A549 (cell line): ENCODE measurements around the gene COL8A1.

Source experiments
- NR3C1 ChIP-seq: fragments of >200 bp; sonication (Bioruptor Twin); formaldehyde crosslinking; IDR thresholded peaks from 3 replicates; pipeline ENCODE4 v1.6.1; 2017
- RAD21 ChIP-seq, 2 experiments: fragments of >200 bp in 1 of 2; sonication (Bioruptor Twin) in 1 of 2; formaldehyde crosslinking in 1 of 2; IDR thresholded peaks in 1 of 2; conservative IDR thresholded peaks in 1 of 2; 2 replicates in 1 of 2; 3 replicates in 1 of 2; pipeline ENCODE4 v1.6.1; 2012 to 2018; ENCODE audit warnings: inconsistent platforms in 1 of 2
- TF ChIP-seq, protein P1 (sequence below): fragments of >200 bp; sonication (Bioruptor Twin); formaldehyde crosslinking; IDR thresholded peaks from 3 replicates; pipeline ENCODE4 v1.5.1; 2016

DNA sequence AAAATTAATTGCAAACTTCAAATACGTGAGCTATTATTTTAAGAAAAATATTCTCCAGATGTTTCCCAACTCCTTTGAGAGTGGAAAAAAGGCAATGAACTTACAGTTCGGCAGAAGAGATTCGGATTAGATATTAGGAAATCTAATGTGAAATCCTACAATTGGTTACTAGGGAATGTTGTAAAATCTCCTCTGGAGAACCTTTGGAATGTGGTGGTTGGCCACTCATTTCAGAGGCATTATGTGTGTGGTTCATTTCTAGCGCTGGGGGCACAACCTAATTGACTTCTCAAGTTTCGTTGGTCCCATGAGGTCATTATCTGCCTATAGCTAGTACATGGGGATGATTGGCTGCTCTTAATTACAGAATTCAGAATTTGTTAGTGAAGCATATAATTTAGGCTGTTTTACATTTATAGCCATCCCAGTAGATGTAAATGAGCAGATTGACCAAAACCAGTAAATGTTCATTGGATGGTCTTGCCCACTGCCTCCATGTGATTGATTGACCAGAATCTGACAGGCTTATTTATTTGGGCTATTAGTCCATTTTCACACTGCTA lies 144.7 kb downstream of the COL8A1 start:
- TF ChIP-seq RAD21 (conservative IDR thresholded peaks at IDR 0.05 in 1 of 2, IDR thresholded peaks at IDR 0.05 in 1 of 2) (no peak), NR3C1 (no peak)
- TF ChIP-seq, protein P1, sequence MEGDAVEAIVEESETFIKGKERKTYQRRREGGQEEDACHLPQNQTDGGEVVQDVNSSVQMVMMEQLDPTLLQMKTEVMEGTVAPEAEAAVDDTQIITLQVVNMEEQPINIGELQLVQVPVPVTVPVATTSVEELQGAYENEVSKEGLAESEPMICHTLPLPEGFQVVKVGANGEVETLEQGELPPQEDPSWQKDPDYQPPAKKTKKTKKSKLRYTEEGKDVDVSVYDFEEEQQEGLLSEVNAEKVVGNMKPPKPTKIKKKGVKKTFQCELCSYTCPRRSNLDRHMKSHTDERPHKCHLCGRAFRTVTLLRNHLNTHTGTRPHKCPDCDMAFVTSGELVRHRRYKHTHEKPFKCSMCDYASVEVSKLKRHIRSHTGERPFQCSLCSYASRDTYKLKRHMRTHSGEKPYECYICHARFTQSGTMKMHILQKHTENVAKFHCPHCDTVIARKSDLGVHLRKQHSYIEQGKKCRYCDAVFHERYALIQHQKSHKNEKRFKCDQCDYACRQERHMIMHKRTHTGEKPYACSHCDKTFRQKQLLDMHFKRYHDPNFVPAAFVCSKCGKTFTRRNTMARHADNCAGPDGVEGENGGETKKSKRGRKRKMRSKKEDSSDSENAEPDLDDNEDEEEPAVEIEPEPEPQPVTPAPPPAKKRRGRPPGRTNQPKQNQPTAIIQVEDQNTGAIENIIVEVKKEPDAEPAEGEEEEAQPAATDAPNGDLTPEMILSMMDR, result no peak
